PFSK-1 (cell line): ENCODE measurements around the gene SEC14L1.

Source experiments
- FOXP2 ChIP-seq: optimal IDR thresholded peaks from 2 replicates; pipeline ENCODE3; 2011; ENCODE audit warnings: borderline replicate concordance, control low read depth, inconsistent platforms; ENCODE audit not compliant: insufficient read depth; ENCODE audit errors: extremely low read length, extremely low read depth
- POLR2AphosphoS5 ChIP-seq: IDR thresholded peaks from 2 replicates; pipeline ENCODE4 v1.6.1; 2012; ENCODE audit warnings: low read depth, mild to moderate bottlenecking, control low read depth, low read length, moderate library complexity
- REST ChIP-seq, 2 experiments: IDR thresholded peaks; 2 replicates each; pipeline versions ENCODE4 v1.6.1 to v1.8.0; 2011 to 2012; ENCODE audit warnings: low read depth in 2 of 2, low read length in 2 of 2, control low read depth in 1 of 2, inconsistent platforms in 1 of 2, mild to moderate bottlenecking in 1 of 2, moderate library complexity in 1 of 2; ENCODE audit not compliant: insufficient read depth in 1 of 2
- SIN3A ChIP-seq: IDR thresholded peaks from 2 replicates; pipeline ENCODE4 v1.6.1; 2012; ENCODE audit warnings: mild to moderate bottlenecking, low read length, moderate library complexity, borderline replicate concordance; ENCODE audit not compliant: insufficient read depth
- TAF1 ChIP-seq: IDR thresholded peaks from 2 replicates; pipeline ENCODE4 v1.6.1; 2012; ENCODE audit warnings: low read length, control low read depth, borderline replicate concordance; ENCODE audit not compliant: insufficient read depth

GRCh38 chr17:77200711-77201110 lies 59.9 kb downstream of the SEC14L1 start:
- TF ChIP-seq REST (IDR thresholded peaks at IDR 0.05; ENCODE audit: insufficient read depth in 1 of 2, low read depth in 2 of 2, low read length in 2 of 2) (no peak), TAF1 (no peak), POLR2AphosphoS5 (no peak), SIN3A (no peak), FOXP2 (no peak)
